Stimulated activated naive B cell treated with anti-CD40 and anti-IgM and Interleukin-4, amounts not matched to agents 10 μg/mL and 1 μg/mL and 100 μg/mL, for 72 hours (primary cell): ENCODE data around the gene LRMDA.

Experiments
- ATAC-seq, 2 donors: fragments of 150-1000 bp; cut with Tn5 transposase; replicated peaks; 2 replicates each; pipeline ENCODE4 v1.10.0; 2021; ENCODE audit warnings: moderate library complexity in 1 of 2
- DNase-seq: peaks from one replicate; pipeline ENCODE4 v3.0.0; 2021
- H3K27ac Mint-ChIP-seq: one replicate; pipeline ENCODE4 v1.8.0; 2022; ENCODE audit warnings: mild to moderate bottlenecking, mixed read lengths
- H3K27me3 Mint-ChIP-seq, 2 donors: one replicate each; pipeline ENCODE4 v1.8.0; 2022; ENCODE audit warnings: mixed read lengths in 2 of 2
- H3K36me3 Mint-ChIP-seq, 2 donors: one replicate each; pipeline ENCODE4 v1.8.0; 2022; ENCODE audit warnings: mixed read lengths in 2 of 2, mild to moderate bottlenecking in 1 of 2
- H3K4me1 Mint-ChIP-seq, 2 donors: one replicate each; pipeline ENCODE4 v1.8.0; 2022; ENCODE audit warnings: mixed read lengths in 2 of 2, mild to moderate bottlenecking in 1 of 2
- H3K4me3 Mint-ChIP-seq, 2 donors: one replicate each; pipeline ENCODE4 v1.8.0; 2022; ENCODE audit warnings: mild to moderate bottlenecking in 2 of 2, mixed read lengths in 2 of 2, moderate library complexity in 1 of 2
- H3K9me3 Mint-ChIP-seq, 2 donors: one replicate each; pipeline ENCODE4 v1.8.0; 2022; ENCODE audit warnings: mixed read lengths in 2 of 2, mild to moderate bottlenecking in 1 of 2

Gene LRMDA

GRCh38 chr10:75438275-75438674 lies 6.9 kb downstream of the LRMDA start:
- H3K4me1 Mint-ChIP-seq = no peaks in the 10 kb centered on the region
- H3K9me3 Mint-ChIP-seq = peaks cover 8 to 10% of the 10 kb centered on the region in 2 donors
- H3K36me3 Mint-ChIP-seq = peaks cover 0 to 3% of the 10 kb centered on the region in 2 donors
- ATAC-seq = no peak
- H3K27me3 Mint-ChIP-seq = peaks cover 39 to 56% of the 10 kb centered on the region in 2 donors
- no peak overlapping the region for H3K27ac Mint-ChIP-seq
- DNase-seq = no peak
- H3K4me3 Mint-ChIP-seq = no peak overlapping the region

DNA sequence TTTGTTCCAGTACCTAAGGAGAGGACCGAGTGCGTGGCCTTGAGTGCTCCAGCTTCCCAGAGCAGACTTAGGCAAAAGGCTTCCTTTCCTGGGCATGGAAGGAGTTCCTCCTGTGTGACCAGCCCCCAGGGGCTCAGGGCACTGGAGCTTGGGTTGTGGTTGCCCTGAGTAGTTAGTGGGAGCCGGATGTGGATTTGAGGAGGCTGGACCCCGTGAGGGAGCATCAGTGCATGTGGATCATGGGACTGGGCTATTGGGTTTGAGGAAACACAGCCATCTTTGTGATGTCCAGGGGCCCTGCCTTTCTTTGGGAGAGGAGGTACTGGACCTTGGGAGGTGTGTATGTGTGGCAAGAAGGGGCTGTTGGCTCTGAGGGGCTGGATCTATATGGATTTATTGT lies 8.4 kb downstream of the LRMDA start:
- ATAC-seq = no peak
- Mint-ChIP-seq H3K4me1 (no peaks in the 10 kb centered on the region), H3K9me3 (peaks cover 14 to 19% of the 10 kb centered on the region in 2 donors), H3K4me3 (no peak overlapping the region), H3K27ac (no peak overlapping the region), H3K36me3 (peaks cover 0 to 3% of the 10 kb centered on the region in 2 donors), H3K27me3 (peaks cover 26 to 45% of the 10 kb centered on the region in 2 donors)
- no peak for DNase-seq

- Mint-ChIP-seq H3K9me3 (peaks cover 14 to 19% of the 10 kb centered on the region in 2 donors), H3K27ac (no peak overlapping the region), H3K36me3 (peaks cover 0 to 3% of the 10 kb centered on the region in 2 donors), H3K27me3 (peaks cover 21 to 40% of the 10 kb centered on the region in 2 donors), H3K4me1 (no peaks in the 10 kb centered on the region), H3K4me3 (no peak overlapping the region)
- ATAC-seq = no peak
- no peak for DNase-seq
Observed at GRCh38 chr10:75440271-75440793, 8.9 kb downstream of the LRMDA start.

DNA sequence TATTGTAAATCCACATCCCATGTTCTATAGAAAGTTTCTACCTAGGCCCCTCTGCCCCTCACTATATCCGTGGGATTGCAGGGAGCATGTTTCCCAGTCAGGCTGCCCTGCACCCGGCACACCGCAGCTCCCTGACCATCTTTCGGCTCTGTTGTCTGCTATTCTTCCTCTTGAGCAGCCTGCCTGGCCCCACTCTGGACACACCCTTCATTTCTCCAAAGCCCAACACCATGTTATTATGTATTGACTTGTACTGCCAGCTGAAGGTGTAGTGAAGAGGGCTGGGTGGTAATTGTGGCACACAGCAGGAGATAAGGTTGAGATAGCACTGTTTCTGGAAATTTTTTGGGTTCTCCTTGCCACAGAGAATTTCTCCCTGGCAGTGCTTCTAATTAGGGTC lies 9.8 kb downstream of the LRMDA start:
- DNase-seq (no peak), ATAC-seq (no peak)
- Mint-ChIP-seq H3K9me3 (peaks cover 16 to 19% of the 10 kb centered on the region in 2 donors), H3K27ac (no peak overlapping the region), H3K4me1 (no peaks in the 10 kb centered on the region), H3K27me3 (peaks cover 21 to 34% of the 10 kb centered on the region in 2 donors), H3K36me3 (peaks cover 0 to 3% of the 10 kb centered on the region in 2 donors), H3K4me3 (no peak overlapping the region)

- Mint-ChIP-seq H3K9me3 (peaks cover 17 to 23% of the 10 kb centered on the region in 2 donors), H3K4me3 (no peak overlapping the region), H3K4me1 (no peaks in the 10 kb centered on the region), H3K27me3 (peaks cover 21 to 37% of the 10 kb centered on the region in 2 donors), H3K36me3 (peaks cover 0 to 3% of the 10 kb centered on the region in 2 donors), H3K27ac (no peak overlapping the region)
- no peak for ATAC-seq
- no peak for DNase-seq
Observed at GRCh38 chr10:75441682-75442081, 10.3 kb downstream of the LRMDA start.

DNA sequence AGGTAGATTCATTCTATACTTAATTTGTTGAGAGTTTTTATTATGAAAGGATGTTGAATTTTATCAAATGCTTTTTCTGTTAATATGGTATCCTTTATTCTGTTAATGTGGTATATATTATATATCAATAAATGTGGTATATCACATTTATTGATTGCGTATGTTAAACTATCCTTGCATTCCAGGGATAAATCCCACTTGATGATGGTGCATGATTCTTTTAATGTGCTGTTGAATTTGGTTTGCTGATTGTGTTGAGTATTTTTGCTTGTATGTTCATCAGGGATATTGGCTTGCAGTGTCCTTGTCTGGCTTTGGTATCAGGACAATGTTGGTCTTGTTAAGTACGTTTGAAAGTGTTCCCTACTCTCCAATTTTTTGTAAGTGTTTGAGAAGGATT lies 11.9 kb downstream of the LRMDA start:
- Mint-ChIP-seq H3K27me3 (peaks cover 21 to 49% of the 10 kb centered on the region in 2 donors), H3K4me3 (no peak overlapping the region), H3K27ac (no peak overlapping the region), H3K9me3 (peaks cover 19 to 24% of the 10 kb centered on the region in 2 donors), H3K36me3 (peaks cover 0 to 3% of the 10 kb centered on the region in 2 donors), H3K4me1 (no peaks in the 10 kb centered on the region)
- DNase-seq (no peak), ATAC-seq (no peak)

DNA sequence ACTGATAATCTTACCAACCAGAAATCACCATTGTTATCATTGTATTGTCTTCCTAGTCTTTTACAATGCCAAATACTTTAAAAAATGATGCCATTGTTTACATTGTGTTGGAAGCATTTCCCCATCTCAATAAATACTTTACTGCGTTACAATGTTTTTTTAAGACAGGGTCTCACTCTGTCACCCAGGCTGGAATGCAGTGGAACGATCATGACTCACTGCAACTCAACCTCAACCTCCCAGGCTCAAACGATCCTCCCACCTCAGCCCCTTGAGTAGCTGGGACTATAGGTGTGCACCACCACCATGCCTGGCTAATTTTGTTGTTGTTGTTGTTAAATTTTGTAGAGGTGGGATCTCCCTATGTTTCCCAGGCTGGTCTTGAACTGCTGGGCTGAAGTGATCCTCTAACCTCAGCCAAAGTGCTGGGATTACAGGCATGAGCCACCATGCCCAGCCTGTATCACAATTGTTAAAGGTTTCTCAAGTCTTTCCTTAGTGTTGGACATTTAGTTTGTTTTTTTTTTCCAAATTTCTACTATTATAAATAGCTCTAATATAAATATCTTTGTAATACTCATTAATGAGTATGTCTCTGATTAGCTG lies 13.5 kb downstream of the LRMDA start:
- H3K9me3 Mint-ChIP-seq = peaks cover 19 to 24% of the 10 kb centered on the region in 2 donors
- H3K36me3 Mint-ChIP-seq = peaks cover 0 to 3% of the 10 kb centered on the region in 2 donors
- no peak overlapping the region for H3K4me3 Mint-ChIP-seq
- DNase-seq (no peak), ATAC-seq (no peak)
- no peak overlapping the region for H3K27ac Mint-ChIP-seq
- peaks cover 9 to 40% of the 10 kb centered on the region in 2 donors for H3K27me3 Mint-ChIP-seq
- no peaks in the 10 kb centered on the region for H3K4me1 Mint-ChIP-seq

DNA sequence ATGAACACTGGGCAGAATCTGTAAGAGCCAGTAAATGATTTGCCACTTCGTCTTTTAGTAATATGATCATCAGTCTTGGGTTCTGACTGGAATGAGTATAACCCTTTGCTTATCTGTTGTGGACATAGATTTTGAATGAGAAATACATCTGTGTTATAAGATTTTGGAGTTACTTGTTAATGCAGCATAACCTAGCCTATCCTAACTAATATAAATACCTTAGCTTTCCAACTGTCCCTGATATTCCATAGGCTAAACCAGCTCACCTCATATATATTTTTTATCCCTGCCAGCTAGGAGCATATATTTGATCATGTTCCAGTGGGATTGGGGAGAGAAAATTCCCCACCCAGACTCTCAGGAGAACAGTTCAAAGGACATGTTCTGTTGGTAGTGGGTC lies 15.1 kb downstream of the LRMDA start:
- Mint-ChIP-seq H3K9me3 (peaks cover 19 to 24% of the 10 kb centered on the region in 2 donors), H3K4me3 (no peak overlapping the region), H3K4me1 (no peaks in the 10 kb centered on the region), H3K27ac (no peak overlapping the region), H3K36me3 (peaks cover 0 to 3% of the 10 kb centered on the region in 2 donors), H3K27me3 (peaks cover 9 to 25% of the 10 kb centered on the region in 2 donors)
- DNase-seq (no peak), ATAC-seq (no peak)

GRCh38 chr10:75448166-75448565 lies 16.7 kb downstream of the LRMDA start:
- no peaks in the 10 kb centered on the region for H3K4me1 Mint-ChIP-seq
- DNase-seq = no peak
- no peak overlapping the region for H3K27ac Mint-ChIP-seq
- no peaks in the 10 kb centered on the region for H3K36me3 Mint-ChIP-seq
- peaks cover 12 to 16% of the 10 kb centered on the region in 2 donors for H3K9me3 Mint-ChIP-seq
- no peak overlapping the region for H3K4me3 Mint-ChIP-seq
- peaks cover 5 to 19% of the 10 kb centered on the region in 2 donors for H3K27me3 Mint-ChIP-seq
- ATAC-seq = no peak

GRCh38 chr10:75449382-75450074 lies 18.1 kb downstream of the LRMDA start:
- Mint-ChIP-seq H3K4me1 (no peaks in the 10 kb centered on the region), H3K4me3 (no peak overlapping the region), H3K9me3 (peaks cover 5 to 6% of the 10 kb centered on the region in 2 donors), H3K27me3 (peaks cover 5 to 19% of the 10 kb centered on the region in 2 donors), H3K36me3 (no peaks in the 10 kb centered on the region), H3K27ac (no peak overlapping the region)
- ATAC-seq = no peak
- DNase-seq = no peak

DNA sequence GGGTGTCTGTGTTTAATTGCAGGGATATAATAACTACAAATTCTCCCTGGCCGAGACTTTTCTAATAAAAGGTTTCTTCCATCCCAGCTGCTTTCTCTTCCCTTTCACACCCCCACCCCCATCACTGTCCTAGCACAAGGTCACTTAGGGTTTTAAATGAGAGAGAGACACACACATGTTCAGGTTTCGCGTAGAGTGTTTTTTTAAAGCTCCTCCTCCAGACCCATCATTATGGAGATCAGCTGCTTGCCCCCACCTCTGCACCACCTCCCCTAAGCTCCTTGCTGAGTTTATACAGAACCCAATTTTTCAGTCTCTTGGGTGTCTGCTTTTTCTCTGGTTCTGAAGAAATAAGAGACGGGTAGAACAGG lies 18.6 kb downstream of the LRMDA start:
- ATAC-seq = no peak
- H3K27me3 Mint-ChIP-seq = peaks cover 5 to 19% of the 10 kb centered on the region in 2 donors

DNA sequence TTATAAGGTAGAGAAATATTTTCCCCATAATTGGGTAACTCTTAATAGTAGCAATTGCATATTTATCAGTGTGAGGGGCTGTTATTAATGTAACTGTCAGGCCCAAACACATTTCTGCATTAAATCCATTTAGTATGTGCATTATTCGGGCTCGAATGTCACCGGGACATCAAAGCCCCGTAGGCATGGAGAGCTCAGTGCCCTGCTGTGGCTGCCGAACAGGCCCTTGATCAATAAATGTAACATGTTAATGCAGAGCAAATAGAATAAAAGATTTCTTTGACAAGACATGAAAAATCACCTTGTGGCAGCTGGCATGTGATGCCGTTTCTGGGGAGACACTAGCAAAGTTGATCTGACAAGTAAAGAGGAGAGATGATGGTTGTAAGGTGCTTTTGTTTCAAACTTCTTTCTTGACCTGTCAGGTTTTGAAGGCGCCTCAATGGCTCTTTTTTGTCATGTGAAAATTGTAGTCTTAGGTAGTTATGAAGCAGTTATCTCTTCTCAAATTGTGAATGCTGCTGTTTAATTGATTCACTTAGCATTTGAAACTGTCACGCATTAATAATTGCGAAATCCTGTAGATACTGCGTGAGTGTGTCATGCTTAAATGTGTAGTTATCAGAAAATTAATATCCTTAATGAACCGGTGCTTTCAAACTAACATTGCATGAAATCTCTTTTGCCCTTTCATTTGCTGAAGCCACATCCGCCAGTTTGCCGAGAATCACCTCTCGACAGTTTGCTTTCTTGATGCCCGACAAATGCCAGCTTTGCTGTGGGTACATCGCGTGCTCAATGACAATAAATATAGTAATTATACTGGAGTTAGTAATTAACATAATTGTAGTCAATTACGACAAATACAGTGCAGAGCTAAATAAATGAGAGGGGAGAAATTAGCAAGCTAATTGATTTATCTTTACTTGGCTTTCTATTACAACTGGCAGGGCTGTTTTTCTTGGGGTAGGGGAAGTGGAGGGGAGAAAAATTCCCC lies 19.5 kb downstream of the LRMDA start:
- no peaks in the 10 kb centered on the region for H3K36me3 Mint-ChIP-seq
- no peak for ATAC-seq
- H3K27me3 Mint-ChIP-seq = peaks cover 10 to 19% of the 10 kb centered on the region in 2 donors
- H3K4me3 Mint-ChIP-seq = no peak overlapping the region
- no peak for DNase-seq
- H3K4me1 Mint-ChIP-seq = no peaks in the 10 kb centered on the region
- no peak overlapping the region for H3K27ac Mint-ChIP-seq
- H3K9me3 Mint-ChIP-seq = peaks cover 3 to 6% of the 10 kb centered on the region in 2 donors

More for the DNA sequence above, 18.6 kb downstream of the LRMDA start:
- H3K27ac Mint-ChIP-seq = no peak overlapping the region
- no peaks in the 10 kb centered on the region for H3K36me3 Mint-ChIP-seq
- no peak for DNase-seq
- no peak overlapping the region for H3K4me3 Mint-ChIP-seq
- peaks cover 5 to 6% of the 10 kb centered on the region in 2 donors for H3K9me3 Mint-ChIP-seq
- no peaks in the 10 kb centered on the region for H3K4me1 Mint-ChIP-seq

- no peak overlapping the region for H3K27ac Mint-ChIP-seq
- H3K27me3 Mint-ChIP-seq = peaks cover 10 to 14% of the 10 kb centered on the region in 2 donors
- ATAC-seq (no peak), DNase-seq (no peak)
- H3K4me1 Mint-ChIP-seq = no peaks in the 10 kb centered on the region
- peaks cover under 1% of the 10 kb centered on the region in 2 donors for H3K9me3 Mint-ChIP-seq
- H3K4me3 Mint-ChIP-seq = no peak overlapping the region
- no peaks in the 10 kb centered on the region for H3K36me3 Mint-ChIP-seq
Observed at GRCh38 chr10:75451831-75452230, 20.4 kb downstream of the LRMDA start.

DNA sequence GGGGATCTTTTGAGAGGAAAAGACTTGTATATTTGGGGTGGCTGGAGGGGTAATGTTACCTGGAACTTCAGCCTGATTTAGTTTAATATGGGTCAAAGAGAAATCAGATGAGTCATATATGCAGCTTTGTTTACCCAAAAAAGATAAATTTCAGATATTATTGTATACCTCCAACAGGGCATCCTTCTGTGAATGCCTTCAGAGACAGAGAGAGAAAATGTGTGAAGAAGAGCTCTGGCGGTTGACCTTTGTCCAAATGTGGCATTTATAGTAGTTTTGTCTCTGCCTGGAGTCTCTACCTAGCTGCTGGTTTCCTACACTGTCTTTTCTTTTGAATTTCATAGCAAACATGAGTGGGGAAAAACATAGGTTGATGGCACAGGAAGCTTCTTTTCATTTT lies 21.6 kb downstream of the LRMDA start:
- ATAC-seq = no peak
- Mint-ChIP-seq H3K4me1 (no peaks in the 10 kb centered on the region), H3K9me3 (no peaks in the 10 kb centered on the region), H3K36me3 (no peaks in the 10 kb centered on the region), H3K27me3 (peaks cover 4 to 10% of the 10 kb centered on the region in 2 donors), H3K4me3 (no peak overlapping the region), H3K27ac (no peak overlapping the region)
- no peak for DNase-seq
